HG03097 (cell line): ENCODE data around the gene MAP7D2.
"Not testable (repeated sequence)": the region's sequence is repeated elsewhere in the genome, so short reads cannot be mapped to it uniquely, and the experiment has no call there.

Experiments
- ATAC-seq: cut with Tn5 transposase; IDR thresholded peaks from one replicate; pipeline ENCODE4 v1.9.1; 2021; ENCODE audit not compliant: unreplicated experiment, low FRiP score

MAP7D2 gene

DNA sequence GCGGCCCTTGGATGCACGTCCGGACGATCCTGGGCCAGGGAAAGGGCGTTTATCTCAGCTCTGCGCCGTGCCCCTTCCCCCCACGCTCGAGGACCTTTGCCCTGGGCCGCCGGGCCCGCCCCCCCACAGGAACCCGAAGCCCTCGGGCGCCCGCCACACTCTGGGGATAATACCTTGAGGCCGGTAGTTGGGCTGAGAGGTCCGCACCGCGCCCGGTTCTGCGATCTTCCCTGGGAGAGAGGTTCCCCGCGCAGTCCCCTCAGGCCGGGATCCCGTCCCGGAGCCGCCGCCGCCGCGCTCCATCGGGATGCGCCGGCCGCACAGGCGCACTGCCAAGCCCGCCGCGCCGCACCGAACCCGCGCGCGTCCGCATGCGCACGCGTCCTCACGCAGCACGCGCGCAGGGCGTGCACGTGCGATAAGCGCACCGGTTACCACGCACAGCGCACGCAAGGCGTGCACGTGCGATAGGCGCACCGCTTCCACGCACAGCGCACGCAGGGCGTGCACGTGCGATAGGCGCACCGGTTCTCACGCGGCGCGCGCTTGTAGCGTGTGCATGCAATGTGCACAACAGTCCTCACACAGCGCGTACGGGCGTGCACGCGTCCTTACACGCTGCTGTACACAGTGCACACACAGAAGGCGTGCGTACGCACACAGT is at the start of gene MAP7D2:
Gene MAP7D2, minus strand, starts transcription at position 331 of the 664 bp plus-strand sequence. Its CDS starts 28 bp downstream, at position 303.
- no peak for ATAC-seq

DNA sequence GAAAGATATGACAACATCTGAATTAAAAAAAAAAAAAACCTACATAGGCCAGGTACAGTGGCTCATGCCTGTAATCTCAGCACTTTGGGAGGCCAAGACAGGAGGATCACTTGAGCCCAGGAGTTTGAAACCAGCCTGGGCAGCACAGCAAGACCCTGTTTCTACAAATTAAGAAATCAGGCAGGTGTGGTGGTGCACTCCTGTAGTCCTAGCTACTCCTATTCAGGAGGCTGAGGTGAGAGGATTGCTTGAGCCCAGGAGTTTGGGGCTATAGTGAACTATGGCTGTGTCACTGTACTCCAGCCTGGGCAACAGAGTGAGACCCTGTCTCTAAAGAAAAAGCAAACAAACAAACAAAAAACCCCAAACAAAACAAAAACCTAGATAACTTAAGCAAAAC is 45.8 kb upstream of the MAP7D2 start:
- not testable (repeated sequence) for ATAC-seq

DNA sequence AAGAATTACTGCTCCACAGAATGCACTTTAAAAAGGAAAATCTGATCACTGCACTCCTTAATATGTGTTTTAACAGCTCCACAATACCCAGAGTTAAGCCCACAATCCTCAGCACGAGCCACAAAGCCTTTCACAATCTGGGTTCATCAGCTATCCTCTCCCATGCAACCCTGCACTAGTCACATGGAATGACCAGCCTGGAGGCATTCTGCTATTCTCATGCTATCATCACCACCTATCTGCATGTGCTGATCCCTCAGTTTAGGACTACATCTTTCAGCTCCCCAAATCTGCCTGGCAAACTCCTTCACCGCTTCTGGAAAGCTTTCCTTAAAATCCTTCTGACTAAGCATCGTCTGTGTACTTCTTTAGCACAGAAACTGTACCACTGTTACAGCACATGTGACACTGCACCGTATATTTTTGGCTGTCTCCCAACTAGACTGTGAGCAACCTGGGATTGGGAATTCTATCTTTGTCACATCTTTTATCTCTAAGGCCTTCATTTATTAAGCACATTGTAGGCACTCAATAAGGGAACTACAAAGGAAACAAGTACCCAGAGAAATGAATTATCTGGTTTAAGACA is 43.2 kb upstream of the MAP7D2 start:
- ATAC-seq, result no peak

DNA sequence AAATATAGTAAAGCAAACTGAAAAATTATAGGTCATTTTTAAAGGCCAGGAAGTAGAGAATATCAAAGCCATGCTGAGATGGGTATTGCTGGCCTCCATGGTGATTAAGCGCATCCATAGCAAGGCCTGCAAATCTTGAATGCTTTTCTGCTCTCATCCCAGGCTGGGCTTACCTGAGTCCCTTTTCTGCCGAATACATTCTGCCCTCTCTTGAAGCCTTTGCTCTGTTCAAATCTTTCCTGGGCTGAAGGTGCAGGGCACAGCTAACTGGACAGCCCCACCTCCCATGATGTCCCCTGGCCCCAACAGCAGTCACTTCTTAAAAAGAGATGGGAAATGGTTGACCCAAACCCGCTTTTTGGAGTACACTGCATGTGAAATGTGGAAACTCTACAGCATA is 35.0 kb upstream of the MAP7D2 start:
- no peak for ATAC-seq

DNA sequence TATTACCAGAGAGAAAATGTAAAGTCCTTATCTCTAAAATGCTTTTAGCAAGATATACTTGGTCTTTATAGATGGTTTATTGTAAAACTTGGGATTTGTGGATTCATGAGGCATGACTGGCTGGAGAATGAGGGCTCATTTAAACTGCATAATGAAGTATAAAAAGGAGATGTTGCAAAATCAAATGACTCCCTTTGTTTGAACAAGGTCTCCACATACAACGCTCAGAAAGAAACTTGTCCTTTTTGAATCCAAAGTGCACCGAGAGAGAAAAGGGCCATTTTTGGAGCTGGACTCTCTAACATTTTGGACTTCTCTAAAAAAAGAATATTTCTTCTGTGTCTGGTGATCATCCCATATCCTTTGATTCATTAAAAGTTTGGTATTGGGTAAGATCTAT is 32.6 kb upstream of the MAP7D2 start:
- no peak for ATAC-seq

DNA sequence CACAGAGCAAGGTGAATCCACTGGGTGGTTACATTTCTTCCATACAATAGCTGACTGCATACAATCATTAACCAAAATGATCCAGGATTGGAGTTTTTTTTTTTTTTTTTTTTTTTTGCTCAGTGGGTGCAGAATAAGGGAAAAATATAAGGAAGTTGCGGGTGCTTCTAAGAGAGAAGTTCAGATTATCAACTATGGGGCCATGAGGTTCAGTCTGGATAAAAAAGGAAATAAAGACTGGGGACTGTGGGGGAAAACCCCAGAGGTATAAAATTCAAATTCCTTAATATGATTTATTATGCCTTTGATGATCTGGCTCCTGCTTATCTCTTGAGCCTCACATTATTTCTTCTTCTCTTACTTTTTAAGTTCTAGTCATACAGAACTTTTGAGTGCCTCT is 30.9 kb upstream of the MAP7D2 start:
- ATAC-seq, result no peak

DNA sequence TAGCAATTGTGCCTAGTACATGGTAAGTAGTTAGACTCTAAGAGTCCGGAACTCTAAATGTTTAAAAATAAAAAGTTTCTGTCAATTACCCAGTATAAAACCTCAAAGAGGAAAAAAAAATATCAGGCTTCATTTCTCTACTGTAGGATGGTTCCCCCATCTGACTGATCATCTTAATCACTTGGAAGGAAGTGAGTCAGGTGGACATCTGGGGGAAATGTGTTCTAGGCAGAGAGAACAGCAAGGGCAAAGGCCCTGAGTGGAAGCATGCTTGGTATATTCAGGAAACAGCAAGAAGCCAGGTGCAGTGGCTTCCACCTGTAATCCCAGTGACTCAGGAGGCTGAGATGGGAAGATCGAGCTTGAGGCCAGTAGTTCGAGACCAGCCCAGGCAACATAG is 27.8 kb upstream of the MAP7D2 start:
- no peak for ATAC-seq

DNA sequence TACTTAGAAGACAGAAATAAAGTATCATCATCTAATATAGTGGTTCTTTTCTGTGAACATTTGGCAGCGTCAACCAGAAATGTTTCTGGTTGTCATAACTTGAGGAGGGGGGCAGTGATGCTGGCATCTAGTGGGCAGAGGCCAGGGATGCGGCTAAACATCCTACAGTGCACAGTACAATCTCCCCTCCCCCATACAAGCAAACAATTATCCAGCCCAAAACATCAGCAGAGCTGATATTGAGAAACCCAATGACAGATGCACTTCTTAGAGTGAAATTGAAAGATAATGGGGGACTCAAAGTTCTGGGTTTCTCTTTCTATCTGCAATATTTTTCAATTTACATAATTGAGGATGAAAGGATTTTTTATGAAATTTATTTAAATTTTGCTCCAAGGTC is 26.9 kb upstream of the MAP7D2 start:
- ATAC-seq, result no peak

DNA sequence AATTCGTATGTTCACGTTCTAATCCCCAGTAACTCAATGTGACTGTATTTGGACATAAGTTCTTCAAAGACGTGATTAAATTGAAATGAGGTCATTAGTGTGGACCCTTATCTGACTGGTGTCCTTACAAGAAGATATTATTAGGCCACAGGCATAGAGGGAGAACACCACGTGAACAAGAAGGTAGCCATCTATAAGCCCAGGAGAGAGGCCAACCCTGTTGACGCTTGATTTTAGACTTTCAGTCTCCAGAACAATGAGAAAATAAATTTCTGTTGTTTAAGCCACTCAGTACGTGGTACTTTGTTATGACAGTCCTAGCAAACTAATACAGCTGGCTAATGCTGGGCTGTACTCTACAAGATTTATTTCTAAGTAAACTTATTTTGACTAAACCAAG is 26.4 kb upstream of the MAP7D2 start:
- no peak for ATAC-seq

DNA sequence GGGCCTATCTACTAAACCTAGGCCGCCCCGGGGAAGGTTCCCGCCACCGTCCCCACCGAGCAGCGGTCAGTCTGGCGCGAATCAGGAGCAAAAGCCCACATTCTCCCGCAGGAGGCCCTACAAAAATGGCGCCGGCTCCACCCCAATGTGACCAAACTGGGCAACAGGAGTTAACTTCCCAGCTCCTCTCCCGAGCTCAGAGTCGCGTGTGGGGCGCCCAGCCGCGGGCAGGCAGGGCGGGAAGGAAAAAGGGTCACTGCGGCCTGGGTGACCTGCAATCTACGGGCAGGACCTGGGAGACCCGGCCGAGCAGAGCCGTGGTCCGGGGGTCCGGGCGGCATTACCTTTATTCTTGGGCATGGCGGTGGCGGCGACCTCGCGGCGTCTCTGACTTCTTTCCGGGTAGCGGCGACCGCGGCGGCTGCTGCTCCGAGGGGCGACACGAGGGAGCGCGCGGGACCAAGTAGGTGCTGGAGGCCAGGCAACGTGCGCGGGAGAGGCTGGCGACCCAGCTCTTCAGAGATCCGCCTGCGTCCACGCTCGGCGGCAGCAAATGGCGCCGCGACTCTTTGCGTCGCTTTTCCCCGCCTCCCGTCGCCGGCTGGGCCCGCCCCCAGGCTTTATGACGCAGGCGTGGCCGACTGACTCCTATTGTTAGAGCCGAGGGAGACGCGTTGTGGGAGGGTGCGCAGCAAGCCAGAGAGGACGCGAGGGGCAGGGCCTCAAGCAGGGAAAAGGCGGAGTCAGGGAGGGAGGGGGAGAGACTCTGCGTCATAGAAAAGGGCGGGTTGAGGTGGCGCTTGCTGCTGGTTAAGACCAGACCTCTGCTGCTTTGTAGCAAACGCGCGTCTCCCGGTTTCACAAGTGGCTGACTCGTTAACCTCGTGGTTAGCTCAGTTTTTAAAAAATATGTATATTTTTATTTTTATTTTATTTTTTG is 24.8 kb upstream of the MAP7D2 start, which contains the start of gene EIF1AX:
Gene EIF1AX, minus strand, starts transcription at position 558 of the 940 bp plus-strand sequence. Its CDS starts 198 bp downstream, at position 360.
- peak; percentile 99 for ATAC-seq

DNA sequence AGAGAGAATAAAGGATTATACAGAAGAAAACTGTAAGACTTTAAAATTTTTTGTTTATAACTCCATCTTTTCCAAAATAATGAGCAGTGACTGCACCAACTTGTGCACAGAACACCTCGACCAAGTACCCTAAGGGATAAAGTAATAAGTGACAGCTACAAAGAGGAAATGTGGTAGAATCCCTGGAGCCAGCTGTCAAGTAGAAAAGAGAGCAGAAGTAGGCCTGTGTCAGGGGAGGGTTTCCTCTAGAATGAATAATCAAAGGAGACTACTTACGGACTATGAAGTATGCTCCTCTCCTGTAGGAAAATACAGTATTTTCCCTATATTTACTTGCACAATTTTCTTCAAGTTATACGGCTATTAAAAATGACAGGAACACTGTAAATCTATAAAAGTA is 23.7 kb upstream of the MAP7D2 start:
- ATAC-seq, result no peak

DNA sequence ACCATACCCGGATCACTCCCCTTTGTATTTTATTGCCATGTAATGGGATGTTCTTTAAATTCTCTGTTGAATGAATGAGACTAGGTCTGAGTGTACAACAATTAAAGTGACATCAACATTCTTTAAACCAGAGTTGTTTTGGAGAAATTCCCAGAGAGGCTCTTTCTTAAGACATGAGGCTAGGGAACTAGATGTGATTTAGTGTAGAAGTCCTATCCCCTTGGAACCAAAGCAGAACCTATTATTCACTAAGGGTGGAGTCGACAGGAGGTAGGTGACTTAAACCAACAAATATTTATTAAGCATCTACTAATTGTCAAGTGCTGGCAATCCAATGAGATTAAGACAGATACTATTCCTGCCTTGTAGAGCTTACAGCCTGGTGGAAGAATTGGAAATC is 23.3 kb upstream of the MAP7D2 start:
- no peak for ATAC-seq

DNA sequence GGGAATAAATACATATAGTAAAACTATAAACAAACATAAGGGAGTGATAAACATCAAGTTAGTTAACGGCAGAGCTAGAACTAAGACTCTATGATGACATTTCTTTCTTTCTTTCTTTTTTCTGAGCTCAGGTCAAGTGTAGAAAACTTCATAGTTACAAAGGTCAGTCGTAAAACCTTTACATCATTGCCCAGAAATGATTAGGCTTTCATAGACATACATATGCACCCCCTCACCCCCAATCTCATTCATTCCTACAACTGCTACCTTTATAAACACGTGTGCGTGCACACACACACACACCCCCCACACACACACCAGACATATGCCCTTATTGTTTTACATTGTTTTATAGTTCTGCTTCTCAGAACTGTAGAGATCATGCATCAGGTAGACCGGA is 19.2 kb upstream of the MAP7D2 start:
- ATAC-seq, result no peak

DNA sequence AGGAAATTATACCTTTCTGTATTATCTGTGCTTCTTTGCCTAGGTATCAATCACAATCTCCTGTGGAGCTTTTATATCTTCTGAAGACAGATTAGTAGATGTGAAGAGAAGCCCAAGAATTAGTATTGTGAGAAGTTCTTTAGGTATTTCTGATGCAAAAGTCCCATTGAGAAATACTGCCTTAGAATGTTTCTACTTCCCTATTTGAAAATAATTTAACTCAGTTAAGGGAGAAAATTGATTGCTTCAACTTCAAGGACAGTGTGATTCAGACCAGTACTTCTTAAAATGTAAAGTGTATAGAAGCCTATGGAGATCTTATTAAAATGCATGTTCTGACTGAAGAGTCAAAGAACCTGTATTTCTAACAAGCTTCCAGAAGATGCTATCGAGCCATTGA is 16.0 kb upstream of the MAP7D2 start:
- ATAC-seq, result no peak

DNA sequence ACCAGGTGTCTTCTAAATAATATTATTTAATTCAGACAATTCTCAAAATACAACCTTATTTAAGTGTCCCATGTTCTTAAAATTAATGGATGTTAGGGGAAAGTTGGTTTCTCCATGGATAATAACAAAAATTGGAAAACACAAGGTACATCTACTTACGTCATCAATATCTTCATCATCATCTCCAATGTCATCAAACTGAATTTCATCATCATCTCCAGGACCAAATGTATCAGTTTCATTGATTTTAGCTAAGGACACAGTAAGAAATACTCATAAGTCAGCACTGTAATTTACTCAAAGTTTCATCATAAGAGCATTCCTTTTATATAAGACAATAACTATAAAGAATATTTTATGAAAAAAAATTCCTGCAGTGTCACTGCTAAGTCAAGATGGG is 13.7 kb upstream of the MAP7D2 start:
- ATAC-seq, result no peak

DNA sequence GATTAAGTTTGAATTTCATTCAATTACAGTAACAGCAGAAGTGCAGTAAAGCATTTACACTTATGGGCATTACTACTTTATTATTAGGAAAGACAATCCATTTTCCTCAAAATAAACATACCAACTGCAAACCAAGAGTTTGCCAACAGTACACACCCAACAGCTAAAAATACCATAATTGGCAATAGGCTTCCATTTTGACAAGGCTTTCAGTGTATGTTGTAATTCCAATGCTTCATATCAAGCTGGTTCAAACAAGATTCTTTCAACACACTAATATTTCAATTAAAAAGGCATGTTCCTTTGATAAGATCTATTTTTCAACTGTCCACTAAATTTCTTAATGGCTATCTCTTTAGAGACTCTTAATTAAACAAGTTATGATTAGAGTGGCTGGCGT is 12.8 kb upstream of the MAP7D2 start:
- ATAC-seq, result no peak

DNA sequence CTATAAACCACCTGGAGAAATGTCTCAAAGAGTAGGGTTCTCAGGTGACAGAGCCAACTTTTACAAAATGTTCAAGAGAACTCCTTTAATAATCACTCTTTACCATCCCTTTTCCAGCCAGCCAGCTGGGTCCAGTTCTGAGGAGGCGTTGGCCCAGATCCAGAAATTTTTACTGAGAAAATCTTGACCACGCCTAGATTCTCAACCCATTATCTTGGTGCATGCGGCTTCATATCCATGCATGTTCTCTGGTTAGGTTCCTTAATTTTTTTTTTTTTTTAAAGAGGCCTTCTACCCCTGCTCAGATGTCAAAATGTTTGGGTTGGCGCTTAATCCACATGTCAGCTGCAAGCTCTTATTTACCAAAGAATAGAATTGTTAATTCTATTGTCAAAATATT is 12.0 kb upstream of the MAP7D2 start:
- no peak for ATAC-seq

DNA sequence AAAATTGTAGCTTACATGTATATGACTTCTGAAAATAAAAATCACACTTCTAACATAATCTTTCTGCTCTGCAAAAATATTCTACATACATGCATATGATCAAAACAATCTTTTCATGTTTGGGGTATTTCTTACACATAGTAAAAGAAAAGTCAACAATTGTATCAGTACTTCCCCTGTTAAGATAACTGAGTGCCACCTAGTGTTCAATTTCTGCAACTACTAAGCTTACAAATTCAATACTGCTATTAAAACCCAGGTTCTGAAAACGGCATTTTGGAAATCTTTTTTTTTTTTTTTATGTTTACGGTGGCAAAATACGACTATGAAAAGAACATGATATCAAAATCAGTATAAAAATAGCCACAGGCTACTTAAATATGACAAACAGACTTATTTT is 10.7 kb upstream of the MAP7D2 start:
- not testable (repeated sequence) for ATAC-seq

DNA sequence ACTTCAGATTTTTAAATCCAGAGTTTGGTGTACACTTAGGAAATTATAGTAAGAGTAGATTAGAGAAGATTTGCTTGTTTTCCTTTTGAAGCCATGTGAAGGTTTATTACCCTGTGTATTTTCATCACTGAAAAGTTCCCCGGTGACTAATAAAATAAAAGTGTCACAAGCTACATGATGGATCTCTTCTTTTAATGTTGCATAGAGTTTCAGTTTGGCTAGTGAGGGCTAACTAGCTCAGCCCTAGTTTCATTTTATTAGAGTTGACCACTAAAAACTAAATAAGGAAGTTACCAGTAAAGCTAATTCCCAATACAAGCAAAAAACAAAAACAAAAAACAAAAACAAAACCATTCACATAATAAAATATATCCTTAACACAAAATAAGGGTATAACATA is 10.1 kb upstream of the MAP7D2 start:
- ATAC-seq, result not testable (repeated sequence)

DNA sequence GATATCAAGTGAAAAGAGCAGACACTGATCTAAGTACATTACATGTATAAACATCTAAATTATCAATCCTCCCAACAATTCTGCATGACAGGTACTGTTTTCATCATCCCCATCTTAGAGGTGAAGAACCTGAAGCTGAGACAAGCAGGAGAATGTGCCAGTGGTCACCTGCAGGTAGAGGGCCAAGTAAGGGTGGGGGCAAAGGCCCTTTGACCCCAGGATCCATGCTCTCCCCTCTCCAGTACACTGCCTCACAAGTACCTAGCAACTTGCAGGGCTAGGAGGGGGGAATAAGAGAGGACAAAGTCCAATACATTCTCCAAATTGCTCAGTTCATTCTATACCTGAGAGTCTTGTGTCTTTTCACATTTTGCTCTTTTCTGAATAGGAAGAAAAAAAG is 8.3 kb upstream of the MAP7D2 start:
- no peak for ATAC-seq

DNA sequence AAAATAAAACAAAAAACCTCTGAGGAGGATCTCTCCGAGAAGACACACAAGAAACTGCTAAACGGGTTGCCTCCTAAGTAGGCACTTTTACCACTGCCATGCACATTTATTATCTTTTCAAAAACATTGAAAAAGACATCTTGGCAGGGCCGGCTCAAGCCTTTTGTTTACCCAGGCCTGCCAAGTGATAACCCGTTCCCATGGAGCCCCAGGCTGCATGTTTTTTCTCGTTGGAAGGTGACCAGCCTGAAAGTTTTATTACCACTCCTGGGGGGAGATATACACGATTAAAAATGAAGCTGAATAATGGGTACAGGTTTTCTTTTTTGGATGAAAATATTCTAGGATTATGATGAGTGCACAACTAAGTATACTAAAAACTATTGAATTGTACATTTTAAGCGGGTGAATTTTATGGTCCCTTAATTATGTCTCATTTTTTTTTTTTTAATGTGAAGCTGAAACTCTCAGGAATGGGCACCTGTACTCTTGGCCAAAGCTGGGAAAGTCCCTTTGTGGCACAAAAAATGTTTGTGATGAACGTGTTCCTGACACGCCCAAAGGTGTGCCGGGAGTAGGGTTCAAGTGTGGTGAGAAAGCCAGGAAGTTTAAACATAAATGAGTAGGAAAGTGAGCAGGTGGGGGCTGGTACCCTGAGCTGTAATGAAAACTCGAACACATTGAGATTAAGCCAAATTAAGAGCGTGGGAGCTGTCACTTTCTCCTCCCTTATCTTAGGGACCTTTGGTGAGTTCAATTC is 1.5 kb upstream of the MAP7D2 start:
- ATAC-seq, result no peak
